DMS79 treated with DMSO at 0.1 percent for 48 hours (cell line): Measurements from ENCODE around the gene BSCL2.
"Not testable (repeated sequence)": the region's sequence is repeated elsewhere in the genome, so short reads cannot be mapped to it uniquely, and the experiment has no call there.

Source experiments
- DNase-seq: peaks from one replicate; lab custom pipeline; 2025; lab: John Stamatoyannopoulos, UW

The BSCL2 gene

DNA sequence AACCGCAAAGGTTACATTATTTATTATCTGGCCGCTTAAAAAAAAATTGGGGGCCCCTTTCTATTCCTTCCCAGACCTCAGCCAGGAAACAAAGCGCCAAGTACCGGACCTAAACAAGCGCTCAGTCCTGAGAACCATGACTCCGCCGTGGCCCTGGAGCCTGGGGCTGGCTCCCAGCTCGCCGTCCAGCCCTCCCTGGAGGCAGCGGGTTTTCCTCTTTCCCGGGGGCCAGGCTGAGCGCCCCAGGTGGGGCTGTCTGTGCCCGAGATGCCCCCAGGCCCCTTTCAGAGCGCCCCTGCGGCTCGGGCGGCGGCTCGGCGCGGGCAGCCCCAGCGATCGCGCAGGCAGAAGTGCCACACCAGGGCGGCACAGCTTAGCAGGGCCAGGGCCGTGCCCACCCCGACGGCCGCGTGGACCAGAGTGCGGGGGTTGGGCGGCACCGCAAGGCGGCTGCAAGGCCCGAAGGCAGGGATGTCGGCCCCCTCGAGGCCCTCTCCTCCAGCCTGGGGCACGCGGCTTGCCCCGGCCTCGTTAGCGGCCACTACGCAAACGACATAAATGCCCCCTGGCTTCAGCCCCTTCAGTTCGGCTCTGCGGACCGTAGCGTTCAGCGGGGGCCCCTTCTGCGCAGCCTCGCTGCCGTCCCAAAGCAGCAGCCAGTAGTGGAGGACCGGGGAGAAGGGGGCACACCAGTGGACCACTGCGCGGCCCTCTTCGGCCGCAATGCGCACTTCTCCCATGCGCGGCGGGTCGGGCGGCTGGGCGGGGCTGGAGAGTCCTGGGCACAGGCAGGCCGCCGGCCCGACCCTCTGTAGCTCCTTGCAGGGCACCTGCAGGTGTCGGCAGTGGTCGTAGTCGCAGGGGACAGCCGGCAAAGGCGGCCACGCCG is 19.5 kb downstream of the BSCL2 start:
- no peak for DNase-seq

GRCh38 chr11:62682518-62682917 is 24.7 kb downstream of the BSCL2 start:
- DNase-seq = no peak

DNA sequence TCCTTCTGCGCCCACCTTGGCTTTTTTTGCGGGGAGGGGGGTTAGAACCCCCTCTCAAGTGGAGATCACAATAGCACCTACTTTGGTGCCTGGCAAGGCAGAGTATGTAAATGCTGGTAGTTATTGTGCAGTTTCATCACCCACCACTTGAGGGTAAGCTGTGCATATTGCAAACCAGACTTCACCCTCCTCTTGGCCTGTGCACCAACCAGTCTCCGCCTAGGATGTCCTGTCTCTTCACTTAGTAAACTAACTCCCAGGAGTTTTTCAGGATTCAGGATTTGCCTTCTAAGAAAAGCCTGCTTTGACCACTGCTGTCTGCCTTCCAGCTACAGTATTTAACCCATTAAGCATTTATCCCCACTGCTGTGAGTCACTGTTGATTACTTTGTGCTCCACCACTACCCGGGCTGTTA is 26.4 kb downstream of the BSCL2 start:
- peak; percentile 6 for DNase-seq

DNA sequence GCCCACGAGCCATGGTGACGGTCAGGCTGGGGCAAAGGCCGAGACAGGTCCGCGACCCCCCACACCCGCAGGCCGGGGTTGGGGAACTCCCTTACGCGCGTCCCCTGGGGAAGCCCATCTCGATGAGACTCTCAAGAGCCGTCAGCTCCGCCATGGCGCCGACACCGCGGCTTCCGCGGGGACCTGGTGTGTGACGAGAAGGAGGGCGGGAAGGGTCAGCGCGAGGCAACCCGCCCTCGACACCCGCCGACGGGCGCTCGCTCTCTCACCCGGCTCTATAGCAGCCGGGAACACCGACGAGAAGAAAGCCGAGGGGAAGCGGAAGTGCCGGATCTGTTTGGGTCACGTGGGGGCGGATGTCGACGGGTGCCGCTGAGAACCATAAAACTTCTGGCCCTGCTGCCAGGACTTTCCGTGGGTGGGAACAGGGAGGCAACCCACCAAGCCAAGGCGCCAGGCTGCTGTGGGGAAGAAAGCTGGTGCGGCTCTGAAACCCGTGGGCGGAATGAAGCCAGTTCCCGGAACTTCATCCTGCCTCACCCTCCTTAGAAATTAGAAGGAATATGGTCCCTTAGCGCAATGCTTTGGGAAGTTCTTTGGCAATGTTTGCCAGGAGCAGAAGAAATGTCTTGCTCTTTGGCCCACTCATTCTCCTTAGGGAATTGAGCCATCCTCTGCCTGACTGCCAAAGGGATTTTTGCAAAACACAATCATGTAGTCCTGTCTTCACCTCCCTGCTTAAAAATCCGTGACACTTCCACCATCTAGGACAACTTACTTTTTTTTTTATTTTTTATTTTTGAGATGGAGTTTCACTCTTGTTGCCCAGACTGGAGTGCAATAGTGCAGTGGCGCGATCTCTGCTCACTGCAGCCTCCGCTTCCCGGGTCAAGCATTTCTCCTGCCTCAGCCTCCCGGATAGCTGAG is 28.2 kb downstream of the BSCL2 start, which contains the start of gene UBXN1:
Gene UBXN1 (minus strand): TSS at position 304 of the 927 bp plus-strand sequence. CDS start 150 bp downstream, at position 154.
- DNase-seq = peak; percentile 84

- DNase-seq = no peak
Observed at GRCh38 chr11:62678433-62678769, 28.8 kb downstream of the BSCL2 start.

GRCh38 chr11:62677714-62678113 is 29.5 kb downstream of the BSCL2 start:
- DNase-seq = no peak

GRCh38 chr11:62677156-62677555 is 30.1 kb downstream of the BSCL2 start:
- no peak for DNase-seq

- no peak for DNase-seq
Observed at GRCh38 chr11:62676698-62677097, 30.5 kb downstream of the BSCL2 start.

DNA sequence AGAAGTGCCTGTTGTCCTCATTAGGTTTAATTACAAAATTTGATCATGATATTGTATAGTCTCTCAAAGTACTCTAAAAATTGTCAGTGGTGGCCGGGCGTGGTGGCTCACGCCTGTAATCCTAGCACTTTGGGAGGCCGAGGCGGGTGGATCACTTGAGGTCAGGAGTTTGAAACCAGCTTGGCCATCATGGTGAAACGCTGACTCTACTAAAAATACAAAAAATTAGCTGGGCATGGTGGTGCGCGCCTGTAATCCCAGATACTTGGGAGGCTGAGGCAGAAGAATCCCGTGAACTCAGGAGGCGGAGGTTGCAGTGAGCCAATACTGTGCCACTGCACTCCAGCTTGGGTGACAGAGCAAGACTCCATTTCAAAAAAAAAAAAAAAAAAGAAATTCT is 31.8 kb downstream of the BSCL2 start:
- DNase-seq = not testable (repeated sequence)

GRCh38 chr11:62673196-62673525 is 34.1 kb downstream of the BSCL2 start:
- DNase-seq = no peak

GRCh38 chr11:62671608-62672389 is 35.4 kb downstream of the BSCL2 start, which contains the start of the genes LBHD1 and UQCC3:
Gene LBHD1 (minus strand): TSS chr11:62672267. CDS start chr11:62670031, 2,236 bp downstream.
Gene UQCC3 (plus strand): TSS chr11:62671673. CDS start chr11:62671746, 73 bp downstream.
- peak; percentile 95 for DNase-seq

DNA sequence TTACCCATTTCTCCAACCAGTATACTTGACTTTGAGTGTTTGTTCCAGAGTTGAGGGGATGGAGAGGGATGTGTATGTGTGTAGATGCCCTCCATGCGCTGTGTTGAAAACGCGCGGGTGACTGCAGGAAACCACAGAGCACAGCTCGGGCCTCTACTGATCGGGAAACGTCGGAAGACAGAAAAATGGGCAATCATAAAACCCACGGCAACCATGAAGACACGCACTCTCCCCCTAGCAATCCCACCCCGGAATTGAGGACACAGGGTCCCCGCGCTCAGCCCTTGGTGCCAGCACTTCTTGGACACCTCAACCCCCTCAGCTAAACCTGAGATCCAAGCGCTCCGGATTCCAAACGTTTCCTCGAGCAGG is 36.0 kb downstream of the BSCL2 start:
- no peak for DNase-seq

DNA sequence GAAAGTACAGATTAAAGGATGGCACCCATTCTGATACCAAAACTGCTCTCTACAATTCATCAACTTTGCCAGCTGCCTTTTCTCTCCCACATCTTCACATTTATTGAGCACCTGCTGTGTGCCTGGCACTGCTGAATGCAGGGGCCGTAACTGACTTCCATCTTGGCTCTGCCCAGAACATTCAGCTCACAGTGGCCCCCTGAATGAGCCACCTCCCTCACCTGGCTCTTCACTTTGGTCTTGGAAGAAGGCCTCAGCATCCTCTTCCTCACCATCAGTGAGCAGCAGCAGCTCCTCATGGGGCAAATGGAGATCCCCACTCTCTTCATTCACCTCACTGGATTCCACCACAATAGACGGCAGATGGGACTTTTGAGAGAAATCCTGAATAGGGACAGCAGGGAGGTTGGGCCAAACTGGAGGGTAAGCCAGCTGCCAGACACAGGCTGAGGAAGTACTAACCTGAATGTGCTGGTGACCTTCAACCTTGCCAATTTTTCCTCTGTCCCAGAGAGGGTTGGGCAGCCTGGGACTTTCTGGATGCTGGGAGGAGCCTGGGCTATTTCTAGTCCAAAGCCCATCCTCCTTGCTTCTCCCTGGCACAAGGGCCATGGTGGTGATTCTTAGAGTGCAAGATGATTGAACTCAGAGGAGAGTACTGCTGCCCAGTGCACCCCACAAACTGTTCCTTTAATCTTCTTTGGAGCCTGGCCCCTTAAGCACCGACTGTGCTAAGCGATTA is 37.6 kb downstream of the BSCL2 start:
- DNase-seq = no peak

DNA sequence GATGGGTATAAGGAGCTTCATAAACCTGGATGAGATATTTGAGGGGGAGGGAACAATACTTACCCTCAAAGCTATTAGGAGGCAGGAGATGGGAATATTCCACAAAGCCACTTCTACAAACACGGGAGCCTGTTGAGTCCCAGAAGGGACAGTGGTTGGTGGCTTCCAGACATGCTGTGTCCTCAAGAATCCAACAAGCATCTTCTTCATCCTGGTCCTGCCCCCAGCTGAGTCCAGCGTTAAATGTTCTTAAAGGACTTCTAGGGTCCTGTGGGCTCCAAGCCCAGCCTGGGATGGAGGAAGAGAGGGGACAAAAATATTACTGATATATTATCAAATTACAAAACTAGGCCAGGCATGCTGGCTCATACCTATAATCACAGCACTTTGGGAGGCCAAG is 39.8 kb downstream of the BSCL2 start:
- no peak for DNase-seq

- no peak for DNase-seq
Observed at GRCh38 chr11:62666259-62666926, 40.8 kb downstream of the BSCL2 start.

- no peak for DNase-seq
Observed at GRCh38 chr11:62665599-62666258, 41.5 kb downstream of the BSCL2 start.

DNA sequence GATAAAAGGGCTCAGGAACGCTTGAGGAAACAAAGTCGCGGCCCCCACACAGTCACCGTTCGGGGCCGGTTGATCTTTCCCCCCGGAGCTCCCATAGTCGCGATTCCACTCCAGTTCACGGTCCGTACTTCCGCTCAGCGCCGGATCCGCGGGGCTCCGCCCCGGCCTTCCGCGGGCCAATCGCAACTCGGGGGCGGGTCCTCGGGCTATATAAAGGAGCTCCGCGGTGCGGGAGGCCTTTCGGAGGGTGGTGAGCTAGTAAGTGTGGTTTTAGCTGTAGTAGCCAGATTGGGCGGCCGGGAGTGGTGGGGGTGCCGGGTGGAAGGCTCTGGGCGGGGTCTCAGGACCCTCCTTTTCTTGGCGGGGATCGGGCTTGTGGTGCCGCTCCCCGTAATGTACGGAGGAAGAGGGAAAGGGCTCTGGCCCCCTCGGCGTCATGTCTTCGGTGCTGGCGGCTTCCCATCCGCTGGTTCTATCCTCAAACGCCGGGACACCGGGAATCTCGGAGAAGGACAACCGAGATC is 42.1 kb downstream of the BSCL2 start, which contains the start of the genes C11orf98 and CSKMT:
Gene C11orf98 (minus strand): TSS at position 136 of the 524 bp plus-strand sequence. CDS start 41 bp downstream, at position 95.
Gene CSKMT (plus strand): TSS at position 238 of the 524 bp plus-strand sequence. CDS start 568 bp downstream, outside the sequence.
- DNase-seq = peak; percentile 92

- peak; percentile 73 for DNase-seq
Observed at GRCh38 chr11:62664405-62665074, 42.7 kb downstream of the BSCL2 start.
